ENCODE measurements around the gene SENP5. TPM values are rescaled to one million over a fixed set of nuclear protein-coding genes. Genes with fewer than 3 reads are reported as not detected.

Gene SENP5
- total and polyA plus RNA-seq, 9 of the 15 experiments (the other 6 are each of a cell fraction or from before 2014, with no cell fraction given), result 18.3 to 59.7 (median 35.8) TPM

DNA sequence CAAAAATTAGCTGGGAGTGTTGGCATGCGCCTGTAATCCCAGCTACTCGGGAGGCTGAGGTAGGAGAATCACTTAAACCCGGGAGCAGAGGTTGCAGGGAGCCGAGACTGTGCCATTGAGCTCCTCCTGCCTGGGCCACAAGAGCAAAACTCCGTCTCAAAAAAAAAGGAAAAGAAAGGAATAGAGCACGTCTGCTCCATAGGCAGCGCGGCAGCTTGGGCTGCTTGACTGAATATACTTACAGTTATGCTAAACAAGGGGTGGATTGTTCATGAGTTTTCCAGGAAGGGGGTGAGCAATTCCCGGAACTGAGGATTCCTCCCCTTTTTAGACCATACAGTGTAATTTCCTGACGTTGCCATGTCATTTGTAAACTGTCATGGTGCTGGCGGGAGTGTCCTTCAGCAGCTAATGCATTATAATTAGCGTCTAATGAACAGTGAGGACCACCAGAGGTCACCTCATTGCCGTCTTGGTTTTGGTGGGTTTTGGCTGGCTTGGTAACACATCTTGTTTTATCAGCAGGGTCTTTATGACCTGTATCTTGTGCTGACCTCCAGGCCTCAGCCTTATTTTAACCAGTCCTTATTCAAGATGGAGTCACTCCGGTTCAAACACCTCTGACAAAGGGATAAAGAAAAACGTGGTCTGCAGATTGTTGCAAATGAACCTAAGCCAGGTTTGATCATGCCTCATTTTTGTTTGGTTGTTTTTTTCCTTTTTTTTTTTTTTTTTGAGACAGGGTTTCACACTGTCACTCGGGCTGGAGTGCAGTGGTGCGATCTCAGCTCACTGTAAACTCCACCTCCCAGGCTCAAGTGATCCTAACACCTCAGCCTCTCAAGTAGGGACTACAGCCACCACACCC lies 24.9 kb upstream of the SENP5 start (continued):
- peak in 1 of 2 experiments; percentile 75; a peak in 2 of 4 replicates for TF ChIP-seq FOXA3 (CRISPR knock-in tag; conservative IDR thresholded peaks at IDR 0.05 in 1 of 2, IDR thresholded peaks at IDR 0.05 in 1 of 2)
- peak; percentile 35; the same call in 1 of the 2 replicates for TF ChIP-seq HLTF (IDR thresholded peaks at IDR 0.05)
- peak; percentile 99 for TF ChIP-seq ZNF174 (CRISPR knock-in tag; IDR thresholded peaks at IDR 0.05)
- no peak for TF ChIP-seq DNMT1 (IDR thresholded peaks at IDR 0.05)
- TF ChIP-seq BMI1 (IDR thresholded peaks at IDR 0.05; ENCODE audit: low read length), result no peak
- TF ChIP-seq EWSR1 (IDR thresholded peaks at IDR 0.05; ENCODE audit: borderline replicate concordance, low read depth, partially characterized antibody), result no peak
- peak; percentile 16; the same call in 1 of the 2 replicates for TF ChIP-seq CTBP1 (IDR thresholded peaks at IDR 0.05; ENCODE audit: borderline replicate concordance)
- peak; percentile 78 for TF ChIP-seq TAF9B (IDR thresholded peaks at IDR 0.05; ENCODE audit: partially characterized antibody)
- peak; percentile 81 for TF ChIP-seq ZNF436 (CRISPR knock-in tag; IDR thresholded peaks at IDR 0.05)
- peak; percentile 76 for TF ChIP-seq ZNF764 (CRISPR knock-in tag; IDR thresholded peaks at IDR 0.05; ENCODE audit: low read depth)
- TF ChIP-seq NEUROD1 (IDR thresholded peaks at IDR 0.05; ENCODE audit: borderline replicate concordance, low read depth, low read length, partially characterized antibody), result peak; percentile 33
- TF ChIP-seq, protein P1, sequence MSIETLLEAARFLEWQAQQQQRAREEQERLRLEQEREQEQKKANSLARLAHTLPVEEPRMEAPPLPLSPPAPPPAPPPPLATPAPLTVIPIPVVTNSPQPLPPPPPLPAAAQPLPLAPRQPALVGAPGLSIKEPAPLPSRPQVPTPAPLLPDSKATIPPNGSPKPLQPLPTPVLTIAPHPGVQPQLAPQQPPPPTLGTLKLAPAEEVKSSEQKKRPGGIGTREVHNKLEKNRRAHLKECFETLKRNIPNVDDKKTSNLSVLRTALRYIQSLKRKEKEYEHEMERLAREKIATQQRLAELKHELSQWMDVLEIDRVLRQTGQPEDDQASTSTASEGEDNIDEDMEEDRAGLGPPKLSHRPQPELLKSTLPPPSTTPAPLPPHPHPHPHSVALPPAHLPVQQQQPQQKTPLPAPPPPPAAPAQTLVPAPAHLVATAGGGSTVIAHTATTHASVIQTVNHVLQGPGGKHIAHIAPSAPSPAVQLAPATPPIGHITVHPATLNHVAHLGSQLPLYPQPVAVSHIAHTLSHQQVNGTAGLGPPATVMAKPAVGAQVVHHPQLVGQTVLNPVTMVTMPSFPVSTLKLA (conservative IDR thresholded peaks at IDR 0.05), result peak; percentile 64 to 81
- TF ChIP-seq, protein P2, sequence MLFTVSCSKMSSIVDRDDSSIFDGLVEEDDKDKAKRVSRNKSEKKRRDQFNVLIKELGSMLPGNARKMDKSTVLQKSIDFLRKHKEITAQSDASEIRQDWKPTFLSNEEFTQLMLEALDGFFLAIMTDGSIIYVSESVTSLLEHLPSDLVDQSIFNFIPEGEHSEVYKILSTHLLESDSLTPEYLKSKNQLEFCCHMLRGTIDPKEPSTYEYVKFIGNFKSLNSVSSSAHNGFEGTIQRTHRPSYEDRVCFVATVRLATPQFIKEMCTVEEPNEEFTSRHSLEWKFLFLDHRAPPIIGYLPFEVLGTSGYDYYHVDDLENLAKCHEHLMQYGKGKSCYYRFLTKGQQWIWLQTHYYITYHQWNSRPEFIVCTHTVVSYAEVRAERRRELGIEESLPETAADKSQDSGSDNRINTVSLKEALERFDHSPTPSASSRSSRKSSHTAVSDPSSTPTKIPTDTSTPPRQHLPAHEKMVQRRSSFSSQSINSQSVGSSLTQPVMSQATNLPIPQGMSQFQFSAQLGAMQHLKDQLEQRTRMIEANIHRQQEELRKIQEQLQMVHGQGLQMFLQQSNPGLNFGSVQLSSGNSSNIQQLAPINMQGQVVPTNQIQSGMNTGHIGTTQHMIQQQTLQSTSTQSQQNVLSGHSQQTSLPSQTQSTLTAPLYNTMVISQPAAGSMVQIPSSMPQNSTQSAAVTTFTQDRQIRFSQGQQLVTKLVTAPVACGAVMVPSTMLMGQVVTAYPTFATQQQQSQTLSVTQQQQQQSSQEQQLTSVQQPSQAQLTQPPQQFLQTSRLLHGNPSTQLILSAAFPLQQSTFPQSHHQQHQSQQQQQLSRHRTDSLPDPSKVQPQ (CRISPR knock-in tag; IDR thresholded peaks at IDR 0.05; ENCODE audit: borderline replicate concordance), result peak; percentile 95
- TF ChIP-seq ZKSCAN3 (CRISPR knock-in tag; IDR thresholded peaks at IDR 0.05), result peak; percentile 94
- no peak for TF ChIP-seq KDM4B (IDR thresholded peaks at IDR 0.05; ENCODE audit: borderline replicate concordance in 2 of 2, low read depth in 1 of 2)
- TF ChIP-seq FUS (optimal IDR thresholded peaks at IDR 0.05; ENCODE audit: low read depth, low read length), result no peak
- TF ChIP-seq CHD1 (IDR thresholded peaks at IDR 0.05; ENCODE audit: low read length), result no peak
- peak; percentile 46; the same call in 1 of the 2 replicates for TF ChIP-seq TEAD4 (IDR thresholded peaks at IDR 0.05; ENCODE audit: low read length)
- no peak for TF ChIP-seq TEAD4 (CRISPR knock-in tag; IDR thresholded peaks at IDR 0.05; ENCODE audit: borderline replicate concordance)
- TF ChIP-seq, protein P3, sequence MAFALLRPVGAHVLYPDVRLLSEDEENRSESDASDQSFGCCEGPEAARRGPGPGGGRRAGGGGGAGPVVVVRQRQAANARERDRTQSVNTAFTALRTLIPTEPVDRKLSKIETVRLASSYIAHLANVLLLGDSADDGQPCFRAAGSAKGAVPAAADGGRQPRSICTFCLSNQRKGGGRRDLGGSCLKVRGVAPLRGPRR (CRISPR knock-in tag; IDR thresholded peaks at IDR 0.05), result peak; percentile 100
- TF ChIP-seq ARID1B (IDR thresholded peaks at IDR 0.05), result peak; percentile 72
- peak; percentile 100 for TF ChIP-seq ZNF766 (CRISPR knock-in tag; conservative IDR thresholded peaks at IDR 0.05)
- TF ChIP-seq CBX3 (IDR thresholded peaks at IDR 0.05; ENCODE audit: borderline replicate concordance in 1 of 2, low read length in 2 of 2), result no peak

Measured in K562 (cell line).